Osteoblast (primary cell): Measurements from ENCODE around the gene ADAMTS4. TPM values are rescaled to one million over a fixed set of nuclear protein-coding genes. Genes with fewer than 3 reads are reported as not detected.

ENCODE experiments used
- DNase-seq: peaks from one replicate; pipeline ENCODE4 v3.0.0; 2011; ENCODE audit warnings: low spot score, mixed read lengths; ENCODE audit not compliant: insufficient read length; ENCODE audit errors: missing footprints
- H2AFZ ChIP-seq: 2 replicates; pipeline ENCODE4 v1.6.0; 2011; ENCODE audit warnings: mild to moderate bottlenecking, low read length
- H3K27ac ChIP-seq: 2 replicates; pipeline ENCODE4 v1.5.1; 2011; ENCODE audit warnings: mild to moderate bottlenecking, low read depth, low read length, moderate library complexity
- H3K27me3 ChIP-seq: 2 replicates; pipeline ENCODE4 v1.6.0; 2012; ENCODE audit warnings: mild to moderate bottlenecking, control low read depth, inconsistent platforms, low read length, moderate library complexity; ENCODE audit not compliant: insufficient read depth
- H3K36me3 ChIP-seq: 2 replicates; pipeline ENCODE4 v1.5.1; 2011; ENCODE audit warnings: mild to moderate bottlenecking, low read length, control low read depth, moderate library complexity; ENCODE audit not compliant: insufficient read depth
- H3K4me1 ChIP-seq: 2 replicates; pipeline ENCODE4 v1.5.1; 2011; ENCODE audit warnings: mild to moderate bottlenecking, low read length, control low read depth, moderate library complexity; ENCODE audit not compliant: insufficient read depth
- H3K4me2 ChIP-seq: 2 replicates; pipeline ENCODE4 v1.6.0; 2011; ENCODE audit warnings: mild to moderate bottlenecking, low read length; ENCODE audit not compliant: insufficient read depth
- H3K4me3 ChIP-seq: fragments of 200-600 bp; sonication (generic); 3 replicates; pipeline ENCODE4 v1.5.1; 2012; ENCODE audit warnings: mild to moderate bottlenecking, low read length, inconsistent platforms; ENCODE audit not compliant: insufficient read depth
- H3K79me2 ChIP-seq: 2 replicates; pipeline ENCODE4 v1.6.0; 2012; ENCODE audit warnings: mild to moderate bottlenecking, low read length, control low read depth, inconsistent platforms; ENCODE audit not compliant: insufficient read depth
- H3K9me3 ChIP-seq: 2 replicates; pipeline ENCODE4 v1.5.1; 2011; ENCODE audit warnings: low read depth, low read length, control low read depth
- H4K20me1 ChIP-seq: 2 replicates; pipeline ENCODE4 v1.6.0; 2012; ENCODE audit warnings: mild to moderate bottlenecking, low read length, control low read depth; ENCODE audit not compliant: insufficient read depth
- CTCF ChIP-seq: IDR thresholded peaks from 2 replicates; pipeline ENCODE4 v1.5.1; 2011; ENCODE audit warnings: mild to moderate bottlenecking, low read depth, low read length, moderate library complexity; ENCODE audit errors: extremely low read depth
- total RNA-seq: library from RNA; depleted of rRNA; stranded (reverse); fragments of >200 nt; gene quantifications from 2 replicates; pipeline ENCODE4 v1.2.3, GENCODE V29; 2012

Gene ADAMTS4
- total RNA-seq, 1 donor = 1.4 TPM

- no peak overlapping the region for H2AFZ ChIP-seq
- no peak for DNase-seq
- peaks cover 2% of the 10 kb centered on the region for H4K20me1 ChIP-seq
- H3K4me2 ChIP-seq = no peak overlapping the region
- no peaks in the 10 kb centered on the region for H3K27me3 ChIP-seq
- H3K79me2 ChIP-seq = peaks cover 41% of the 10 kb centered on the region
- H3K4me1 ChIP-seq = peaks cover 12% of the 10 kb centered on the region
- peak overlapping the region; percentile 18 for H3K27ac ChIP-seq
- TF ChIP-seq CTCF = no peak
- peaks cover 61% of the 10 kb centered on the region for H3K36me3 ChIP-seq
- H3K4me3 ChIP-seq = no peak overlapping the region
- H3K9me3 ChIP-seq = no peaks in the 10 kb centered on the region
Observed at GRCh38 chr1:161207173-161207572, 8.3 kb upstream of the ADAMTS4 start.

GRCh38 chr1:161206411-161207140 is 7.7 kb upstream of the ADAMTS4 start:
- Histone ChIP-seq H3K27me3 (no peaks in the 10 kb centered on the region), H3K4me1 (peaks cover 16% of the 10 kb centered on the region), H3K4me2 (no peak overlapping the region), H3K27ac (peak overlapping the region; percentile 18), H3K9me3 (no peaks in the 10 kb centered on the region), H3K36me3 (peaks cover 55% of the 10 kb centered on the region), H4K20me1 (peaks cover 2% of the 10 kb centered on the region), H2AFZ (no peak overlapping the region), H3K79me2 (peaks cover 42% of the 10 kb centered on the region), H3K4me3 (no peak overlapping the region)
- peak; percentile 77 for DNase-seq
- no peak for TF ChIP-seq CTCF

- Histone ChIP-seq H2AFZ (peak within 1 kb of the TSS; percentile 92), H3K9me3 (no peaks in the 10 kb centered on the region), H3K4me2 (peak within 1 kb of the TSS; percentile 89), H3K27ac (peak within 1 kb of the TSS; percentile 94), H3K36me3 (peaks cover 19% of the 10 kb centered on the region), H4K20me1 (no peaks in the 10 kb centered on the region), H3K79me2 (peaks cover 44% of the 10 kb centered on the region), H3K27me3 (no peaks in the 10 kb centered on the region), H3K4me1 (peaks cover 54% of the 10 kb centered on the region), H3K4me3 (peak within 1 kb of the TSS; percentile 97)
- peak; percentile 93 for DNase-seq
- peak; percentile 23 for TF ChIP-seq CTCF
Observed at GRCh38 chr1:161201836-161202712, 3.2 kb upstream of the ADAMTS4 start, which contains the start of gene NDUFS2. Gene NDUFS2 (plus strand): TSS chr1:161202367. CDS start chr1:161202386, 19 bp downstream.
